Bronchial epithelial cell (primary cell): ENCODE measurements around the gene JAZF1. TPM values are rescaled to one million over a fixed set of nuclear protein-coding genes. Genes with fewer than 3 reads are reported as not detected.

Experiments
- DNase-seq: peaks from one replicate; pipeline ENCODE4 v3.0.0-alpha.2; 2010; ENCODE audit warnings: low read depth
- FAIRE-seq: peaks from 2 replicates; lab custom pipeline; 2011; peaks lifted over from hg19 to GRCh38; lab: Jason Lieb, UNC
- H3K27me3 ChIP-seq: 2 replicates; pipeline ENCODE4 v1.5.1; 2011; ENCODE audit warnings: low read length; ENCODE audit not compliant: control insufficient read depth, insufficient read depth
- H3K36me3 ChIP-seq: 2 replicates; pipeline ENCODE4 v1.5.1; 2011; ENCODE audit warnings: low read length; ENCODE audit not compliant: control insufficient read depth, insufficient read depth
- H3K4me3 ChIP-seq: 2 replicates; pipeline ENCODE4 v1.5.1; 2011; ENCODE audit warnings: mild to moderate bottlenecking, low read depth, low read length, control low read depth
- total RNA-seq: library from RNA; depleted of rRNA; stranded (reverse); fragments of >200 nt; gene quantifications from 2 replicates; pipeline ENCODE4 v1.2.1, GENCODE V29; 2014
- TF ChIP-seq, protein P1 (sequence below): IDR thresholded peaks from 2 replicates; pipeline ENCODE4 v1.5.1; 2011; ENCODE audit warnings: mild to moderate bottlenecking, moderate library complexity, low read length, control low read depth, inconsistent platforms; ENCODE audit not compliant: insufficient read depth, severe bottlenecking

The JAZF1 gene
- total RNA-seq, 1 donor from 2014 or later, result 1.1 TPM

DNA sequence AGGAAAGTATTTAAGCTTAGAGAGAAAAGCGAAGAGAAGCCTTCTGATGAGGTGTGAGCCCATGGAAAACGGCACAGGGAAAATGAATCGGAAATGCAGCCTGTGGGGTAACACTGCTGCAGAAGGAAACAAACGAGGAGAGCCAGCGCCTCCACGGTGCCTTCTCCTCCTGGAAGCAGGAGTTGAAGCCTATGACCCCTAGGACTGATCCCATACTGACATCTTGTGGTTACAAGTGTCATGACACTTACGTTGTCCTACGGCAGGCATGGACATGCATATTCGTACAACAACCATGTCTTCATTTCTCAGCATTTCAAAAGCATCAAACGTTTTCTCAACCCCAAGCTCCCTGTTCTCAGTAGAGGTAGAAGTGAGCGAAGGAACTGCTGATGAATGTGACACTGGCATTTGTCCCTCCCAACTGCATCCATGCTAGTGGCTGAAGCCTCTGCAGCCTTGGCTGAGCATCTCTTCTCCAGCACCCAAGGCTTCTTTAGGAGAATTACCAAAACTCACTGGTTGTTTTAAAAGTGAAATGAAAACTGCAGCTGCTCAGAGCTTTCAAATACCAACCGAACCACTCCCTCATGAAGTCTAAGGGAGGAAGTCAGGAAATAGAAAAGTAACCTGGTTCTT, 160.2 kb downstream of the JAZF1 start:
- TF ChIP-seq, protein P1, sequence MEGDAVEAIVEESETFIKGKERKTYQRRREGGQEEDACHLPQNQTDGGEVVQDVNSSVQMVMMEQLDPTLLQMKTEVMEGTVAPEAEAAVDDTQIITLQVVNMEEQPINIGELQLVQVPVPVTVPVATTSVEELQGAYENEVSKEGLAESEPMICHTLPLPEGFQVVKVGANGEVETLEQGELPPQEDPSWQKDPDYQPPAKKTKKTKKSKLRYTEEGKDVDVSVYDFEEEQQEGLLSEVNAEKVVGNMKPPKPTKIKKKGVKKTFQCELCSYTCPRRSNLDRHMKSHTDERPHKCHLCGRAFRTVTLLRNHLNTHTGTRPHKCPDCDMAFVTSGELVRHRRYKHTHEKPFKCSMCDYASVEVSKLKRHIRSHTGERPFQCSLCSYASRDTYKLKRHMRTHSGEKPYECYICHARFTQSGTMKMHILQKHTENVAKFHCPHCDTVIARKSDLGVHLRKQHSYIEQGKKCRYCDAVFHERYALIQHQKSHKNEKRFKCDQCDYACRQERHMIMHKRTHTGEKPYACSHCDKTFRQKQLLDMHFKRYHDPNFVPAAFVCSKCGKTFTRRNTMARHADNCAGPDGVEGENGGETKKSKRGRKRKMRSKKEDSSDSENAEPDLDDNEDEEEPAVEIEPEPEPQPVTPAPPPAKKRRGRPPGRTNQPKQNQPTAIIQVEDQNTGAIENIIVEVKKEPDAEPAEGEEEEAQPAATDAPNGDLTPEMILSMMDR, result peak; percentile 91
- Histone ChIP-seq H3K36me3 (no peaks in the 10 kb centered on the region), H3K4me3 (no peak overlapping the region), H3K27me3 (no peaks in the 10 kb centered on the region)
- FAIRE-seq (peak; percentile 50), DNase-seq (peak; percentile 80)

DNA sequence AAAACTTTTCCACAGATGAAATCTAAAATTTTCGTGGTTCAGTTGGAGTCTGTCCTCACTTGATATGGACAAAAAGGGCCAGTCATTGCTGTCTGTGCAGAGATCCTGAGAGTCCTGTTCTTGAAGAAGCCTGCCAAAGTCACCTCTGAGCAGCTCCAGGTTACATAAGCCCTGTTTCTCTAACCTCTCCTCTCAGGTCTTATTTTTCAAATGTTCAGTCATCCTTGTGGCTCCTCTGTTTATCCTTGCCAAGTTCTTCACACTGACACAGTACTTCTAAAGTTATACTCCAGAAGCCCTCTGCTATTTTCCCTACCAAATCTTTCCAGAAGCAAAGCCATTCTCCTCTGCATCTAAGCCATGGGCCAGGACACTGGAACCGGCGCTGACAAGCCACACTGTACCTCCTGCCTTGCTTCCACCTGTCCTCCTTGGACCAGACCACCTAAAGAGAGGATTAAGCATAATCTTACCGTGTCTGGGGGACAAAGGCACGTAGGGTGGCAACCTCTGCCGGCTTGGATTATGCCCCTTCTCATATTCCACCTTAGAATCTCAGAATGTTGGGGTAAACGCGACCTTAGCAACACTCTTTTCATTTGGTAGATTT, 161.6 kb downstream of the JAZF1 start:
- Histone ChIP-seq H3K36me3 (no peaks in the 10 kb centered on the region), H3K4me3 (no peak overlapping the region), H3K27me3 (no peaks in the 10 kb centered on the region)
- TF ChIP-seq, protein P1, result no peak
- no peak for DNase-seq
- no peak for FAIRE-seq

DNA sequence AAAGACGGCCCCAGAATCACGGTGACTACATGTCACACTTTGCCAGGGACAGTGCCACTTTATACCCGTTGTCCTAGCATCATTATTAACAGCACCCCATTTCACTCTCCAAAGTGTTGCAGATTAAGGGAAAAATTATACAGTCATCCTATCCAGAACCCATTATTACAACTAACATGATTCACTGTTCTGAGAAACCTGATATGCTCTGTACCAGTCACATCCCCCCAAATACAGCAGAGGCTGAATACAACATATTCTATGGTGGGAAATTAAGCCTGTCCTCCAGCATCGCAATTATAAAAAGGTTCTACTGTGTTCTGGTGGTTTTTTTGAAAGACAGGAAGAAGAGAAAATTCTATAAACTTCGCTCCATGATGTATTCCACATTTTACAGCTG, 162.1 kb downstream of the JAZF1 start:
- TF ChIP-seq, protein P1, result no peak
- Histone ChIP-seq H3K36me3 (no peaks in the 10 kb centered on the region), H3K27me3 (no peaks in the 10 kb centered on the region), H3K4me3 (no peak overlapping the region)
- DNase-seq (peak; percentile 30), FAIRE-seq (no peak)

DNA sequence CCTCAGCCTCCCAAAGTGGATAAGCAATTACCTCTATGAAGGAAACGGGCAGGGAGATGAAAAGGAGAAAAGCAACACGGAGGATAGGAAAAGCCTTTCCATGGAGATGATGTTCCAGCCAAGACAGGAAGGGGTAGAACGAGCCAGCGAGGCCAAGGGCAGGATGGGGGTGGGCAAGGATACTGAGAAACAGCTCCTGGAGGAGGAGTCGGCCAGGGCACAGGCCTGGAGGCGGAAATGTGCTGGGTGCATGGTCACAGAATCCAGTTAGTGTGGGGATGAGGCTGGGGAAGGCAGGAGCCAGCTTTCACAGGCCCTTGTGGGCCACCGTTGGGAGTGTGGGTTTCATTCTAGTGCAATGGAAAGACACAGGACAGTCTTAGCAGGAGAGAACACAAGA, 162.6 kb downstream of the JAZF1 start:
- TF ChIP-seq, protein P1, result no peak
- no peaks in the 10 kb centered on the region for H3K27me3 ChIP-seq
- DNase-seq (no peak), FAIRE-seq (no peak)
- H3K36me3 ChIP-seq, result no peaks in the 10 kb centered on the region
- H3K4me3 ChIP-seq, result no peak overlapping the region

- Histone ChIP-seq H3K36me3 (no peaks in the 10 kb centered on the region), H3K27me3 (no peaks in the 10 kb centered on the region), H3K4me3 (no peak overlapping the region)
- DNase-seq (peak; percentile 41), FAIRE-seq (no peak)
- TF ChIP-seq, protein P1, result no peak
Measured at GRCh38 chr7:28017372-28017771, 163.2 kb downstream of the JAZF1 start.

DNA sequence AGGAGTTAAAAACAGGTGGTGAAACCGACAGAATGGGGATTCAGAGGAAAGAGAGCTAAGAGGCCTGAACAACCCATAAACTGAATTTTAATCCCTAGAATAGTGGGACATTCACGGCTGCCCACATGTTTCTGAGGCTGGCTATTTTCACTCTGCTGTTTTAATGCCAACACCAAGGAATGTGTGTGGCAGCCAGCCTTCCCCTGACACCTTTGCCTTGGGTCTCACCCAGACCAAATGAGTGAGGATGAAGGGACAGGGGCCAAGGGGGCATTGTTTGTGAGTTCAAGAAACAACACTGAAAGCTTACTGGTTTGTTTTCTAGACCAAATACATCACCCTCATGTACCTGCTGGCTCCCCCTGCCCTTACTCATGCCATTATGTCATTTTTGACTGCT, 164.3 kb downstream of the JAZF1 start:
- H3K4me3 ChIP-seq, result no peak overlapping the region
- H3K27me3 ChIP-seq, result no peaks in the 10 kb centered on the region
- no peaks in the 10 kb centered on the region for H3K36me3 ChIP-seq
- DNase-seq (no peak), FAIRE-seq (no peak)
- TF ChIP-seq, protein P1, result no peak
